HT1080 (cell line): ENCODE measurements around the gene NDOR1. TPM values are rescaled to one million over a fixed set of nuclear protein-coding genes. Genes with fewer than 3 reads are reported as not detected.
A peak's percentile ranks its signal among the peaks of the same experiment; 100 is the strongest.

Source experiments
- DNase-seq: peaks from one replicate; pipeline ENCODE4 v3.0.0-alpha.2; 2015; ENCODE audit warnings: low read depth
- total RNA-seq: library from RNA; depleted of rRNA; stranded (reverse); fragments of >200 nt; shearing (Covaris generic); gene quantifications from 2 replicates; pipeline ENCODE4 v1.2.3, GENCODE V29; 2014

The NDOR1 gene
- total RNA-seq, 1 experiment from 2014 or later: 26.2 TPM

GRCh38 chr9:137167277-137167746, 38.2 kb upstream of the NDOR1 start:
- DNase-seq: no peak

- no peak for DNase-seq
Observed at GRCh38 chr9:137167747-137168572, 37.5 kb upstream of the NDOR1 start.

- no peak for DNase-seq
Observed at GRCh38 chr9:137168573-137168903, 37.0 kb upstream of the NDOR1 start.

GRCh38 chr9:137168904-137169856, 36.3 kb upstream of the NDOR1 start:
- DNase-seq: peak; percentile 56

- no peak for DNase-seq
Observed at GRCh38 chr9:137169896-137170358, 35.6 kb upstream of the NDOR1 start, which contains the start of gene LRRC26. LRRC26 (minus strand) TSS chr9:137170051; CDS start chr9:137169943, 108 bp downstream.

- DNase-seq: no peak
Observed at GRCh38 chr9:137170486-137171148, 34.9 kb upstream of the NDOR1 start.

GRCh38 chr9:137171149-137171900, 34.2 kb upstream of the NDOR1 start:
- no peak for DNase-seq

GRCh38 chr9:137172901-137173795, 32.4 kb upstream of the NDOR1 start:
- DNase-seq: no peak

- DNase-seq: no peak
Observed at GRCh38 chr9:137173796-137174664, 31.5 kb upstream of the NDOR1 start.

GRCh38 chr9:137174722-137175293, 30.7 kb upstream of the NDOR1 start:
- no peak for DNase-seq

GRCh38 chr9:137175345-137175961, 30.0 kb upstream of the NDOR1 start:
- DNase-seq: no peak

GRCh38 chr9:137176302-137177182, 29.0 kb upstream of the NDOR1 start:
- DNase-seq: peak; percentile 49

GRCh38 chr9:137178201-137178938, 27.1 kb upstream of the NDOR1 start:
- DNase-seq: peak; percentile 33

GRCh38 chr9:137178939-137179630, 26.4 kb upstream of the NDOR1 start:
- DNase-seq: no peak

GRCh38 chr9:137179761-137180160, 25.7 kb upstream of the NDOR1 start:
- DNase-seq: no peak
